Kidney glomerular epithelial cell (primary cell): Measurements from ENCODE around the gene MYO18B.

Experiments used
- DNase-seq: peaks from one replicate; lab custom pipeline; 2025; lab: John Stamatoyannopoulos, UW

The MYO18B gene

DNA sequence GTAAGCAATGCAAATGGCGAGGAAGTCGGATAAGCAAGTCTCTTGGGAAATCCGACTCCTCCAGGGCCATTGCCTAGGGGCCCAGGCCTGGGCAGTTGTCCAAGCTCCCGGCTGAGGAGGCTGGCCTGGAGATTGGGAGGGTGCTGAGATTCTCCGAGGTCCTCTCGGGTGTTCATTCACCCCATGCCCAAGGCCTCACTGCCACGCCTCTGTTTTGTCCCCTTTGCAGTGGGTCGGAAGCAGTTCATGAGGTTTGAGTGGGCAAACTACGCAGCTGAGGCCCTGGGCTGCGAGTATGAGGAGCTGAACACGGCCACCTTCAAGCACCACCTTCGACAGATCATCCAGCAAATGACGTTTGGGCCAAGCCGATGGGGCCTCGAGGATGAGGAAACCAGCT lies 81.3 kb downstream of the MYO18B start:
- DNase-seq: no peak

DNA sequence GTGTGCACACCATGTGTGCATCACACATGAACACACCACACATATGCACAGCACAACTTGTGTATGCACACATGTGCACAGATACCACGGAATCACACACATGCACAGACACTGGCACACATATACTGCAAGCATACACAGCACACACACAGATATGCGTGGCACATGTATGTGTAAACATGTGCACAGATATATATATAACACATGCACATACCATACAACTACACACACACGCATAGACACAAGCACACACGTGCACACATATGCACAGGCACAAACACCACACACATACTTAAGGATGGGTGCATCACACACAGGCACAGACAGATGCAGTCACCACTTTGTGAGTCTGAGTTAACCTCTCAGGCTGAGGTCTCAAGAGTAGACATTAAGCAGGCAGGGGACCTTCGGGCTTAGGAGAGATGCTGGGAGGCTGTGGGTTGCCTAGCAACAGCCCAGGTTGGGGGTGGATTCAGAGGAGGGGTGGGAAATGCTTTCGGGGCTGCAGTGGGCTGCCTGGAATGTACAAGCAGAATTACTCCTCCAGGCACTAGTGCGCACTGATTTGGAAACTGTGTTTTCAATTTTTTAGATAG lies 82.9 kb downstream of the MYO18B start:
- no peak for DNase-seq

DNA sequence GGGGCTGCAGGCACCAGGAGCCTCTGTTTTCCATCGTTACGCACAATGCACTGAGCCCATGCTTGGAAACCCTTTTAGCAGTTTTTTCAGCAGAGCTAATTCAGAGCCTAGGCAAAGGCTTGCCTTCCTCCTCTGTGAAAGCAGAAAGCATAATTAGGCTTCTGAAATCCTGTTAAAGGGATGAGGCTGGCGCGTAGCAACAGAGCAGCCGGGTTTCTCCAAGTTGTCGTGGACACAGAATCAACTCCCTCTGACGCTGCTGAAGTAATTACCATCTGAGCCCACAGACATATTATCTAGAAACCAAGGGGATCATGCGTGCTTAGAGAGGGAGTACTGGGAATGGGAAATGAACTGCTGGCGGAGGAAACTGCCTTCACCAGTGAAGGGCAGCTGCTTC lies 85.4 kb downstream of the MYO18B start:
- DNase-seq: no peak

DNA sequence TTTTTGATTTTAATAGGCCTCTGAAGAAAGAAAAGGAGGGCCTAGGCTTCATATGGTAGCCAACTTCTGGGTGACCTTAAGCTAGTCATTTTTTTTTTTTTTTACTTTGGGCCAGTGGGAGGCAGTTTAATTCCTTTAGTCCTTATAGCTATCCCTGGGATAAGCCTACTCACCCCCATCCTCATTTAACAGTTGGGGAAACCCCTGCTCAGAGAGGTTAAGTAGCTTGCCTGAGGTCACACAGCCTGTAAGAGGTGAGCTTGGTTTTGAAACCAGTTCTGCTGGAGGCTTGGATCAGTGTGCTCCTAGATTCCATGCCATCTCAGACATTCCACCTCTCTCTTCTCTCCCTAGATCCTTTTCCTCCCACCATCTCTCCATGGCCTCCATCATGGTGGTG lies 86.4 kb downstream of the MYO18B start:
- no peak for DNase-seq

DNA sequence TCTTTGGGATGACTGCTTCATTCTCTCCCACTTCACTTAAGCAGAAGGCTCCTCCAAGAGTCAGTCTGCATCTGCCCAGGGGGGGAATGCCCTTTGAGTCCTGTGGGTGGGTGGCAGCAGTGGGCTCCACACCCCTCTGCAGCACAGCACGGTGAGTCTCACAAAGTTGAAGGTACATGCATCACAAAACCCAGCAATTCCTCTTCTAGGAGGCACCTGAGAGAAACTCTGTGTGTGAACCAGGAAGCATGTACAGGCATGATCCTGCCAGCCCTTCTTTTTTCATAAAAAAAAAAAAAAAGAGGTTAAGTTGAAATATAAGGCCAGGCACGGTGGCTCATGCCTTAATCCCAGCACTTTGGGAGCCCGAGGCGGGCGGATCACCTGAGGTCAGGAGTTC lies 87.2 kb downstream of the MYO18B start:
- no peak for DNase-seq

DNA sequence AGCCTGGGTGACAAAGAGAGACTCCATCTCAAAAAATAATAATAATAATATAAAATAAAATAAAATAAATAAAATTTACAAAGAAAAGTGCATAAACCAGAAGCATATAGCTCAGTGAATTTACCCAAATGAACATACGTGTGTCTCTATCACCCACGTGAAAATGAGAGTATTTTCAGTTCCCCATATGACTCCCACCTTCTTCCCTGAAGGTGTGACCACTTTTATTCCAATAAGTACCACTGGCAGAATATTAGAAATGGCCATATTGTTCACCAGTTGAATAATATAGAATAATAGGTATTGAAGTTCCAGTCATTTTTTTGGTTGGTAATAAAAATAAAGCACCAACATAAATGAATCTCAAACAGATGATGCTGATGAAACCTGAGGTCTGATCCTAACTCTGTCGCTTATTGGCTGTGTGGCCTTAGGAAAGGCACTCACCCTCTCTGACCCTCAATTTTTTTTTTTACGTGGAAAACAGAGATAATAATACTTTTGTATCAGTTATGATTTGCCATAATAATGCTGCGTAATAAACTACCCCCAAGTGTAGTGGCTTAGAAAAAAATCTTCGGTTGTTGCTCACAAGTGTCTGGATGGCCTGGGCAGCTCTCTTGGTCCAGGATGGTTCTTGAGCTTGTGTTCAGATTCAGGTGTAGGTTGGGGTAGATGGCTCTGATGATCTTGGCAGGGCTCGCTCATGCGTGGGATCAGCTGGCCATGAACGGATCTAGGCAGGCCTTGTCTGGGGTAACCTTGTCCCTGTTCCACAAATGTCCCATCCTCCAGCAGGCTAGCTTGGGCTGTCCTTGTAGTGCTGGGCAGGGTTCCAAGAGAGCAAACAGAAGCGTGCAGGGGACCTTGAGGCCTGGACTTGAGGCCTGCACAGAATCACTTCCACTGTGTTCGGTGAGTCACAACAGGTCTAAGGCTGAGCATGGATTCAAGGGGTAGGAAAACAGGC lies 88.1 kb downstream of the MYO18B start:
- DNase-seq: no peak

DNA sequence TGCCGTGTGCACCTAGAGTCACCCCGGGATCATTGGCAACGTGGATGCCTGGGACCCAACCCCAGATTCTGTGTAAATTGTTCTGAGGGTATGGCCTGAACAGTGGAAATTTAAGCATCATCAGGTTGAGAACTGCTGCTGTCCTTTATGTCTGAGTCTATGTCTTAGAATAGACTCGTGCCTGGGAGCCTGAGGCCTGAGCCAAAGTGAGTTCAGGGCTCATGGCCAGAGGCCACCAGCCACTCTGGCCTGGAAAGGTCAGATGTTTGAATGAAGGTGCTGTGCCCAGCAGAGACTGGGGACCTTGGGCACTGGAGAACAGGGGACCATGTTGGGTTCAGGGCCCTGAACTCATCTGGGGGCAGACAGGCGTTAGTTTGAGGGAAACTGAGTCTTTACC lies 91.1 kb downstream of the MYO18B start:
- no peak for DNase-seq

DNA sequence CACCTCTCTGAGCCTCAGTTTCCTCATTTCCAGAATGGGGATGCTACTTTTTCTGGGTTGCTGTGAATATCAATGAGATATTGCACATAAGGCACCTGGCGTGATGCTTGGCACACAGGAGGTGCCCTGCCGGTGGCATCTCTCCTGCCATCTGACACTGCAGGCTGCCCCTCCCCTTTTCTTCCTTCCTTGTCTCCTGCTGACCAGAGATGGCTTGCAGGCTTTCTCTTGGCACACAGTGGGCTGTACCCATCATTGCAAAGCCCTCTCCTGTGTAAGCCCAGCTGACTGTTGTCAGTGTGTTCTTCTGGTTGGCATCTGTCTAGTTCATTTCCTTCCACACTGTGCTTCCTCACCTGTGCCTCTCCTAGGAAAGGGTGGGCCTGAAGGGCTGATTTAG lies 91.7 kb downstream of the MYO18B start:
- DNase-seq: no peak

DNA sequence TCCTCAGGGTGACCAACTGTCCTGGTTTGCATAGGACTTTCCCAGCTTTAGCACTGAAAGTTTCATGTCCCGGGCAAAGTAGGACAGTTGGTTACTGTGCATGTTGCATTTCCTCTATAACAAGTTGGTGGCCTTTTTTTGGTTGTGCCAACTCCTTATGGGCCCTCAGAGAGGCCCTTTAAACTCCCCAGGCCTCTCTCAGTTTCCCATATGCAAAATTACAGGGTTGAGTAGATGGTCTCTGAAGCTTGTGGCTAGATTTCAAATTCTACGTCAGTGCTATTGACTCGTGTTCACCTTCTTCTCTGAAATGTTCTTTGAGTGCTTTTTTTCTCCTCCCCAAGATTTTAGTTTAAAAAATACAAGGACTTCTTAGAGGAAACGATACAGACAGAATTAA lies 92.5 kb downstream of the MYO18B start:
- no peak for DNase-seq

DNA sequence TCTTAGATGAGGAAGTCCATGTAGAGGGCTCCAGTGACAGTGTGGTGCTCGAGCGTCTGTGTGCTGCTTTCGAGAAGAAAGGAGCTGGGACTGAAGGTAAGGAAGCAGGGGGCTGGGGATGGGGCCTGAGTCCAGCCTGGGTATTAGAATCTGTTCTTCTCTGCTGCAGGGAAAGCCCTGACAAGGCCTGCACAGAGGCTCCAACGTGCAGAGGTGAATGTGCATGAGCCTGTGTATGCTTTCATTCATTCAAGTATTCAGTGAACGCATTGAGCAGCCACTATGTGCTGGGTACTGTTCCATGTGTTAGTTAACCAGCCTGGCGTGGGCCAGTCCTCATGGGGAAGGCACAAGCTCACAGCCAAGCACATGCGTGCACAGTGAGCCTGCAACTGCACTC lies 93.4 kb downstream of the MYO18B start:
- no peak for DNase-seq

DNA sequence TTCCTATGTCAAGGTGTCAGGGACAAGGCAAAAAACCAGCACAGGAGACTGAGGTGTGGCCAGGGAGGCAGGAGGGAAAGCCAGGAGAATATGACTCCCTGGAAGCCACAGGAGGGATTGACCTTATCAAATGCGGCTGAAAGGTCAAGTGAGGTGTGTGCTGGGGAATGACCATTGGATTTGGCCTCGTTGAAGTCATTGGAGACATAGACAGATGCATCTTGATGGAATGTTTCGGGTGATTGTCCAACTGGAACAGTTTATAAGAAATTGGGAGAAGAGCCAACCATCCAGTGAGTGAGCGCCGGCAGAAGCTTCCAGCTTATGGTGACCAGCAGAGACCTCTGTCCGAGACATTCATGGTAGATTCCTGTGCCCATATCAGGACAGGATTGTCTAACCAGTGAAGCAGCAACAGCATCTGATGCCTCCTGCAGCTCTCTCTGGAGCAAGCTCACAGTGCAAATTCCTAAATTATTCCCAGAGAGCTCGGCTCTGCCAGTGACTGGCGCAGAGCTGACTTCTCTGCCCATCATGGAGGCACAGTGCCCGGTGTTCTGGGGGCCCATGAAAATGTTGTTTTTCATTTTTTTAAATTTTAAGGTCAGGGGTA lies 95.4 kb downstream of the MYO18B start:
- DNase-seq: no peak

DNA sequence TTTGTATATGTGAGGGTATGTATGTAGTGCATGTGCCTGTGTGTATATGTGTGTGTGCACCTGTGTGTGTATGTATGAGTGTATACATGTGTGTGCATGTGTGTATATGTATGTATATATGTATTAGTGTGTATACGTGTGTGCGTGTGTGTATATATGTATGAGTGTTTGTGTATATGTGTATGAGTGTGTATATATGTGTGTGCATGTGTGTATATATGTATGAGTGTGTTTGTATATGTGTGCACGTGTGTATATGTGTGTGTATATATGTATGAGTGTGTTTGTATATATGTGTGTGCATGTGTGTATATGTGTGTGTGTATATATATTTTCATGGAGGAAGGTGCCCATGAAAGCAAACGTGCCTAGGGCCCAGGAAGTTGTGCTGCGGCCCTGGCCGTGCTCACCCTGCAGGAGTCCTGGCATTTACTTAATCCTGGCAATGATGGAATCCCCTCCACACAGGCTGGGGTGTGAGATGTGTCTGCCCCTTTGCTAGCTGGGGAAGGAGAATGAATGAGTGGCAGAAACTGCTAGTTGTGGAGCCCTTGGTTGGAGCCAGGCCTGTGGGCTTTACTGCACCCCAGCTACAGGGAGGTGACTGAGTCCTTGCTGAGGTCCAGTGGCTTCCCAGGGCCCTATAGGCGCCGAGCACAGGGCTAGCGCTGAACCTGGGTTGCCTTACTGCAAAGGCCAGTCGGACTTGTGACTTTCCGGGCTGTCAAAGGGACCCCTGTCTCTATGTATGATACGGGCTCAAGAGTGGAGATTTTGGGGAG lies 97.2 kb downstream of the MYO18B start:
- no peak for DNase-seq

DNA sequence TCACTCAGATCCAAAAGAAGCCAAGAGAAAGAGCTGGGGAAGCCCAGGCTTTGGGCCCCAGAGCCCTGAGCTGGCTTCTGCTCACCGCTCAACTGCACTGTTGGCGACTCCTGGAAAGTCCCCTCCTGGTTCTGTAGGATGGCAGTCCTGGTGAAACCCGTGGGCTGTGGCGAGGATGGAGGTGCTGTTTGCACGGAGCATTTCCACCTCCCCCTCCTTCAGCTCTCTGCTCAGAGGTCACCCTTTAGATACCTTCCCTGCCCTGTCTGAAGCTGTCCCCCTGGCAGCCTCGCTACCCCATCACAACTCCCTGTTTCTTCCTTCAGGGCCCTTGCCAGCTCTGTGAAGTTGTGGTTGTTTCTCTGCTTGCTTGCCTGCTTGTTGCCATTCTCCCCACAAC lies 97.8 kb downstream of the MYO18B start:
- no peak for DNase-seq

DNA sequence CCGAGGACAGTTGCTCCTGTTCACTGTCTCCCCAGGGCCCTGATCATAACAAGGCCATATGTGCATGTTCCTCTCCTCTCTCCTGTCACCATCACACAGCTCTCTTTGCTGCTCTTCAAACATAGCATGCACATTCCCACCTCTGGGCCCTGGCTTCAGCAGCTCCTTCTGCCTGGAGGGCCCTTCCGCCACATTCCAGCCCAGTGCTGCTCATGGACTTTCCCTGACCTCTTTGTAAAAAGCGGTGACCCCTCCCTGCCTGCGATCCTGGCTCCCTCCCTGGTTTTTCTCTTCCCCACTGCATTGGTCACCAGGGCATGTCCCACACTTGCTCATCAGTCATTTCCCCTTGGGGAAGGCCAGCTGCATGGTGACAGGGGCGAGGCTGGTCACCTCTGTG lies 98.2 kb downstream of the MYO18B start:
- no peak for DNase-seq

DNA sequence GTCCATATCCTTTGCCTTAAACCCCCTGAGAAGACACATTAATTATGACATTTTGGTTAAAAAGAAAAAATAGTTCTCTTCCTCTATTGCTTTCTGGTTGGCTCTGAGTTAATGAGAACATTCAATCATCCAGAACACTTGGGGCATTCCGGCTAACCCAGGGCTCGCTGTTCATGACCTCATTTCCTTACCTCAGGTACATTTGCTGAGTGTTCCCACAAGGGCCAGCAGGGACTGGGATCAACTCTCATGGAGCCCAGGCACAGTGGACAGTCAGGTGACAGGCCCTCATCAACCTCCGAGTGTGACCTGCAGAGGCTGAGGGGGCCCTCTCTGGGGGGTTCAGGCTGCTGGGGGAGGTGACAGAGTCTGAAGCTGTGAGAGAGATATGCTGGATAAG lies 98.9 kb downstream of the MYO18B start:
- no peak for DNase-seq

DNA sequence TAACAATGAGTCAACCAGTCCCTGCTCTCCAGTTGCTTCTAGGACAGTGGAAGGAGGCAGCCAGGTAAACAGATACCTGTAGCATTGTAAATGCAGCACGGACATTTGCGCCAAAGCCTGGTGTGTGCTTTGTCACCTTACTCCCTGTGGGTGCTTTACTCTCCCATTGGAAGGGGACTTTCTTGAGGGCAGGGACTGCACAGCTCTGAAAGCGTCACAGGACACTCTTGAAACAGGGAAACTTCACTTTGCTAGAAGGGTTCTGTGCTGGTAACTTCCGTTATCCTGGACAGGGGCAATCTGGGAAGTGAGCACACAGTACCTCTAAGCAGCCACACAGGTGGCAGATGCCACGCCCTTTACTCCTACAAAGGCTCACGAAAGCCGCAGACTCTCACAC lies 99.8 kb downstream of the MYO18B start:
- no peak for DNase-seq

DNA sequence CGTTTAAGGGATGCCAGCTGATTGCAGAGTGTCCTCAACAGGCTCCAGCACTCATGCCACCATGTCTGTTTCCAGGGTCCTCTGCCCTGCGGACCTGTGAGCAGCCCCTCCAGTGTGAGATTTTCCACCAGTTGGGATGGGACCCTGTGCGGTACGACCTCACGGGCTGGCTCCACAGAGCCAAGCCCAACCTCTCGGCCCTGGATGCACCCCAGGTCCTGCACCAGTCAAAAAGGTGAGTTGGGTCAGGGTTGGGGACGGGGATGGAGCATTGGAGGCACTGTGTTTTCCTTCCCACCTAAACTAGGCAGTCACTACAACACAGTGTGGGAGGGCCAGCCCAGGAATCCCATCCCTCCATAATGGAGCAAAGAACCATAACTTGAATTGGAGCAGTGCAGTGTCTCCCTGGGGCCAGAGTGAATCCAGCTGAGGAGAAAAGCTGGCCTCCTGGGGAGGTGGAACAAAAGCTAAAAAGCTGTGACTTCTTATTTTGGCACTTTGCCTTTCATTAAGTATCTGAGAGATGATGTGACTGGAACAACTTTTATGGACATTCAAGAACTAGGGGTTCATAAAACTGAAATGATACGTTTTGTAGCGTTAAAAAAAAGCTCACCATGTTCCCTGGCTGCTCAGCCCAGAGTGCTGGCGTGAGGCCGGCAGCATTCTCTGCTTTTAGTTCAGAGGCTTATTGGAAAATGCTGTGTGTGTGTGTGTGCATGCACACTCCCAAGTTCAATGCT lies 101.8 kb downstream of the MYO18B start:
- DNase-seq: no peak

DNA sequence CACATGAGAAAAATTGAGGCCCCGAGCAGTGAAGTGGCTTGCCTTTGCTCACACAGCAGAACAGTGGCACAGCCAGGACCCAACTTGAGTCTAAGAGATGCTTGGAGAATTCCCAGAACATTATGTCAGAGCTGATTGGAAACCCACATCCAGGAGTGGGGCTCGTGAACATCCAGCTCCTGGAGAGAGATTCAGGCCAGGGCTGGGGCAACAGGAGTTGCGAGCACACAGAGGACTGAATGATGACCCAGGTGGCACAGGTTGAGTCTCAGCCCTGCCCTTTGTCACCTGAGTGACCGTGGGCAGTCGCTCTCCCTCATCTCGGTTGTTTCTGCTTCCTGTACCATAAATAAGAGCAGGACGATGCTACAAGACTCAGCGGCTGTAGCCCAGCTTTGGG lies 102.6 kb downstream of the MYO18B start:
- DNase-seq: no peak

DNA sequence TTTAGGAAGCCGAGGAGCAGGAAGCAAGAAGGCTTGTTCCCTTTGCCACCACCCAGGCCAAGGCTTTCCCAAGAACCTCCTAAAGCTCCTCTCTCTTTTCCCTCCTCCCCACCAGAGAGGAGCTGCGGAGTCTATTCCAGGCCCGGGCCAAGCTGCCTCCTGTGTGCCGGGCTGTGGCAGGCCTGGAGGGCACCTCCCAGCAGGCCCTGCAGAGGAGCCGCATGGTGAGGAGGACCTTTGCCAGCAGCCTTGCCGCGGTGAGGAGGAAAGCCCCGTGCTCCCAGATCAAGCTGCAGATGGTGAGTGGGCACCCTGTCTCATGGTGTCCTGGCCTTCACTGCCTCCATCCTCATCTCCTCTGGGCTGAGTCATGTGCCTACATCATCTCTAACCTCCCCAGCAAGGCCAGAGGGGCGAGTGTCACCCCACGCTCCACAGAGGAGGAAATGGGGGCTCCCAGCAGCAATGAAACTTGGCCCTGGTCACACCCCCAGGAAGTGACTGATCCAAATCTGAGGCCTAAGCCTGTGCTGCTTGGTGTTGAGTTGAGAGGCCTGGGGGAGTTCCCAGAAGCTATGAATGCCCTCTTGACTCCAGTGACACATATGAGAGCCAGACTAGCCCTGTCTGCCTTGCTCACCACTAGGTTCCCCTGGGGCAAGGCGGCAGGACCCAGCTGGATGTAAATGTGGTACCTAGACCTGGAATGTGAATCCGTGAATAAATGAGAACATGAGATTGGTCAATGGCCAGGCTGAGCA lies 104.2 kb downstream of the MYO18B start:
- no peak for DNase-seq

DNA sequence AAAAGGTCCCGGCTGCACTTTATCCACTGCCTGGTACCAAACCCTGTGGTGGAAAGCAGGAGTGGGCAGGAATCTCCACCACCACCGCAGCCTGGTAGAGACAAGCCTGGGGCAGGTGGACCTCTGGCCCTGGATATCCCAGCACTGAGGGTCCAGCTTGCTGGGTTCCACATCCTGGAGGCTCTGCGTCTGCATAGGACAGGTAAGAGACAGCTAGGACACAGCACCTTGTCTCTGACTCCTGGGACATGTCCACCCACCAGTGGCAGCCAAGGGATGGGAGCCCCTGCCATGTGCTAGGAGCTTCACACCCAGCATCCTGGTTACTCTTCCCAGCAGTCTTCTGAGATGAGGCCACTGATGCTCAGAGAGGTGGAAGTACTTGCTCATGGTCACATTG lies 105.5 kb downstream of the MYO18B start:
- DNase-seq: no peak

DNA sequence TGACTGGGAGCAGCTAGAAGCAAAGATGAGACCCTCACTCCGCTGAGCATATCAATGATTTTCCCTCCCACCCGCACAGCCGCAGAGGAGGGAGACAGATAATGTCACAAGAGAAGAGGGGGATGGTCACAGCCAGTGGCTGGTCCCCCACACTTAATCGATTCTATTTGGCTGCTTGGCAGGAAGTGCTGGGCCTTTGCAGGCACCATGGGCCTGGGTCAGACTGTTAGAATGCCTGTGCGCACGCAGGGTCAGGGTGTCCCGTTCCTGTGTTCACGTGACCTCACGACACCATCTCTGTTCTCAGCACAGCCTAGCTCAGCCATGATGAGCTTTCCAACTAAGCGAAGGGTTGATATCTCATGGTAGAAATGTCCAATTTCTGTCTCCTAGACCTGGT lies 107.0 kb downstream of the MYO18B start:
- DNase-seq: no peak
